Activated naive CD4-positive, alpha-beta T cell treated with anti-CD3 and anti-CD28 coated beads for 36 hours (primary cell): ENCODE measurements around the gene HYI. TPM values are rescaled to one million over a fixed set of nuclear protein-coding genes. Genes with fewer than 3 reads are reported as not detected.
"Not testable (repeated sequence)": the region's sequence is repeated elsewhere in the genome, so short reads cannot be mapped to it uniquely, and the experiment has no call there.

Source experiments
- CTCF ChIA-PET: fragments of 350-600 bp; sonication (Branson Sonifier 250); formaldehyde crosslinking; loops from one replicate; lab custom pipeline; 2021; ENCODE audit warnings: antibody characterized with exemption; lab: Charles Lee
- DNase-seq: peaks from one replicate; pipeline ENCODE4 v3.0.0-alpha.2; 2020
- H3K27ac Mint-ChIP-seq: one replicate; pipeline ENCODE4 v1.8.0; 2021; ENCODE audit warnings: mild to moderate bottlenecking, mixed read lengths
- H3K27me3 Mint-ChIP-seq: one replicate; pipeline ENCODE4 v1.8.0; 2021; ENCODE audit warnings: low read depth, mixed read lengths
- H3K36me3 Mint-ChIP-seq: one replicate; pipeline ENCODE4 v1.8.0; 2021; ENCODE audit warnings: low read depth, mixed read lengths
- H3K4me1 Mint-ChIP-seq: one replicate; pipeline ENCODE4 v1.8.0; 2021; ENCODE audit warnings: low read depth, mixed read lengths
- H3K4me3 Mint-ChIP-seq: one replicate; pipeline ENCODE4 v1.8.0; 2021; ENCODE audit warnings: mild to moderate bottlenecking, moderate library complexity, mixed read lengths
- H3K9me3 Mint-ChIP-seq: one replicate; pipeline ENCODE4 v1.8.0; 2021; ENCODE audit warnings: mixed read lengths
- intact Hi-C: fragments of 100-400 bp; cut with micrococcal nuclease; formaldehyde crosslinking; loops from one replicate; pipeline ENCODE4 v1.15.1; 2023
- total RNA-seq, 2 experiments: library from RNA; stranded (reverse); gene quantifications; one replicate each; pipeline ENCODE4 v1.2.3, GENCODE V29; 2021

HYI gene
- total RNA-seq, 2 experiments from 2014 or later: 9.1 to 9.2 TPM

- Mint-ChIP-seq H3K27me3 (peaks cover 10% of the 10 kb centered on the region), H3K4me1 (peaks cover 3% of the 10 kb centered on the region), H3K9me3 (no peaks in the 10 kb centered on the region), H3K27ac (no peak overlapping the region), H3K36me3 (no peaks in the 10 kb centered on the region), H3K4me3 (no peak overlapping the region)
- CTCF ChIA-PET: no interaction called here
- intact Hi-C loops: no loop called here
- no peak for DNase-seq
Measured at GRCh38 chr1:43477716-43478115, 24.0 kb upstream of the HYI start.

- peaks cover 10% of the 10 kb centered on the region for H3K27me3 Mint-ChIP-seq
- DNase-seq, H3K4me3 Mint-ChIP-seq, CTCF ChIA-PET, H3K27ac Mint-ChIP-seq, intact Hi-C loops, H3K36me3 Mint-ChIP-seq, H3K9me3 Mint-ChIP-seq, H3K4me1 Mint-ChIP-seq: not testable (repeated sequence)
Measured at GRCh38 chr1:43475611-43476401, 22.1 kb upstream of the HYI start.

GRCh38 chr1:43473463-43473862 lies 19.7 kb upstream of the HYI start:
- H3K36me3 Mint-ChIP-seq: no peaks in the 10 kb centered on the region

GRCh38 chr1:43472463-43473151 lies 18.9 kb upstream of the HYI start:
- intact Hi-C loops: not testable (repeated sequence)

More at GRCh38 chr1:43473463-43473862, 19.7 kb upstream of the HYI start:
- no peak overlapping the region for H3K4me3 Mint-ChIP-seq
- CTCF ChIA-PET: no interaction called here
- intact Hi-C loops: no loop called here
- no peak overlapping the region for H3K27ac Mint-ChIP-seq
- H3K27me3 Mint-ChIP-seq: peaks cover 4% of the 10 kb centered on the region
- no peaks in the 10 kb centered on the region for H3K4me1 Mint-ChIP-seq
- H3K9me3 Mint-ChIP-seq: no peaks in the 10 kb centered on the region
- no peak for DNase-seq

GRCh38 chr1:43472087-43472462 lies 18.3 kb upstream of the HYI start:
- DNase-seq: no peak
- no peak overlapping the region for H3K27ac Mint-ChIP-seq
- H3K4me1 Mint-ChIP-seq: no peaks in the 10 kb centered on the region
- H3K4me3 Mint-ChIP-seq: no peak overlapping the region
- H3K36me3 Mint-ChIP-seq: no peaks in the 10 kb centered on the region
- intact Hi-C loops: no loop called here
- no peaks in the 10 kb centered on the region for H3K9me3 Mint-ChIP-seq
- CTCF ChIA-PET: no interaction called here
- peaks cover 4% of the 10 kb centered on the region for H3K27me3 Mint-ChIP-seq

More at GRCh38 chr1:43472463-43473151, 18.9 kb upstream of the HYI start:
- H3K27ac Mint-ChIP-seq, H3K4me3 Mint-ChIP-seq, H3K27me3 Mint-ChIP-seq, H3K36me3 Mint-ChIP-seq, H3K4me1 Mint-ChIP-seq, DNase-seq, CTCF ChIA-PET, H3K9me3 Mint-ChIP-seq: not testable (repeated sequence)

- no peaks in the 10 kb centered on the region for H3K36me3 Mint-ChIP-seq
- no peaks in the 10 kb centered on the region for H3K27me3 Mint-ChIP-seq
- H3K27ac Mint-ChIP-seq: no peak overlapping the region
- DNase-seq: no peak
- intact Hi-C loops: no loop called here
- CTCF ChIA-PET: no interaction called here
- peaks cover 5% of the 10 kb centered on the region for H3K4me1 Mint-ChIP-seq
- no peaks in the 10 kb centered on the region for H3K9me3 Mint-ChIP-seq
- no peak overlapping the region for H3K4me3 Mint-ChIP-seq
Measured at GRCh38 chr1:43469932-43470331, 16.2 kb upstream of the HYI start.

GRCh38 chr1:43468414-43468813 lies 14.7 kb upstream of the HYI start:
- CTCF ChIA-PET: no interaction called here
- no peak overlapping the region for H3K27ac Mint-ChIP-seq
- H3K4me3 Mint-ChIP-seq: no peak overlapping the region
- no peaks in the 10 kb centered on the region for H3K9me3 Mint-ChIP-seq
- H3K4me1 Mint-ChIP-seq: peaks cover 5% of the 10 kb centered on the region
- H3K27me3 Mint-ChIP-seq: no peaks in the 10 kb centered on the region
- no peaks in the 10 kb centered on the region for H3K36me3 Mint-ChIP-seq
- no peak for DNase-seq
- intact Hi-C loops: no loop called here

- H3K36me3 Mint-ChIP-seq: no peaks in the 10 kb centered on the region
- no peaks in the 10 kb centered on the region for H3K27me3 Mint-ChIP-seq
- intact Hi-C loops: no loop called here
- no peak overlapping the region for H3K4me3 Mint-ChIP-seq
- peaks cover 5% of the 10 kb centered on the region for H3K4me1 Mint-ChIP-seq
- H3K27ac Mint-ChIP-seq: no peak overlapping the region
- DNase-seq: no peak
- no peaks in the 10 kb centered on the region for H3K9me3 Mint-ChIP-seq
- CTCF ChIA-PET: interaction anchor here (0.6 kb wide), 1 partner anchor 464 kb away, joined by 3 read pairs; no protein-coding TSS in a partner anchor
Measured at GRCh38 chr1:43466403-43466802, 12.7 kb upstream of the HYI start.

GRCh38 chr1:43465505-43466067 lies 11.9 kb upstream of the HYI start:
- Mint-ChIP-seq H3K36me3 (no peaks in the 10 kb centered on the region), H3K4me1 (peaks cover 5% of the 10 kb centered on the region), H3K9me3 (no peaks in the 10 kb centered on the region), H3K27me3 (no peaks in the 10 kb centered on the region), H3K27ac (no peak overlapping the region), H3K4me3 (no peak overlapping the region)
- intact Hi-C loops: no loop called here
- DNase-seq: no peak
- CTCF ChIA-PET: no interaction called here

GRCh38 chr1:43464681-43465504 lies 11.2 kb upstream of the HYI start:
- DNase-seq: no peak
- Mint-ChIP-seq H3K27ac (no peak overlapping the region), H3K4me3 (no peak overlapping the region), H3K36me3 (no peaks in the 10 kb centered on the region), H3K4me1 (peaks cover 5% of the 10 kb centered on the region), H3K9me3 (no peaks in the 10 kb centered on the region), H3K27me3 (no peaks in the 10 kb centered on the region)
- intact Hi-C loops: no loop called here
- CTCF ChIA-PET: no interaction called here

GRCh38 chr1:43463479-43463878 lies 9.7 kb upstream of the HYI start:
- no peak overlapping the region for H3K4me3 Mint-ChIP-seq
- intact Hi-C loops: no loop called here
- H3K4me1 Mint-ChIP-seq: peaks cover 5% of the 10 kb centered on the region
- DNase-seq: no peak
- CTCF ChIA-PET: no interaction called here
- no peaks in the 10 kb centered on the region for H3K36me3 Mint-ChIP-seq
- no peak overlapping the region for H3K27ac Mint-ChIP-seq
- H3K9me3 Mint-ChIP-seq: no peaks in the 10 kb centered on the region
- peaks cover 4% of the 10 kb centered on the region for H3K27me3 Mint-ChIP-seq

GRCh38 chr1:43460988-43461693 lies 7.4 kb upstream of the HYI start:
- CTCF ChIA-PET: no interaction called here

More at GRCh38 chr1:43460988-43461693, 7.4 kb upstream of the HYI start:
- Mint-ChIP-seq H3K36me3 (no peaks in the 10 kb centered on the region), H3K4me1 (peaks cover under 1% of the 10 kb centered on the region), H3K4me3 (no peak overlapping the region), H3K27me3 (peaks cover 4% of the 10 kb centered on the region), H3K27ac (no peak overlapping the region), H3K9me3 (no peaks in the 10 kb centered on the region)
- no peak for DNase-seq
- intact Hi-C loops: no loop called here
